ENCODE measurements around the gene TEX9.

The TEX9 gene

GRCh38 chr15:56454836-56455235 lies 89.6 kb downstream of the TEX9 start:
- DNase-seq (ENCODE audit: low read depth in 2 of 2) = no peak

- DNase-seq (ENCODE audit: low read depth in 2 of 2) = no peak
These were observed 91.0 kb downstream of the TEX9 start for GRCh38 chr15:56456229-56456628.

GRCh38 chr15:56459096-56459495 lies 93.9 kb downstream of the TEX9 start:
- DNase-seq (ENCODE audit: low read depth in 2 of 2) = no peak

- DNase-seq (ENCODE audit: low read depth in 2 of 2) = no peak
These were observed 94.8 kb downstream of the TEX9 start for GRCh38 chr15:56460071-56460470.

- DNase-seq (ENCODE audit: low read depth in 2 of 2) = no peak
These were observed 95.7 kb downstream of the TEX9 start for GRCh38 chr15:56460947-56461346.

GRCh38 chr15:56464893-56465520 lies 99.8 kb downstream of the TEX9 start, which contains the start of gene MNS1:
TSS of gene MNS1 (minus strand) at chr15:56465137. CDS start at chr15:56464972, 165 bp downstream.
- DNase-seq (ENCODE audit: low read depth in 2 of 2) = peak; percentile 1 to 36

GRCh38 chr15:56467616-56468015 lies 102.4 kb downstream of the TEX9 start:
- no peak for DNase-seq (ENCODE audit: low read depth in 2 of 2)

GRCh38 chr15:56468401-56468800 lies 103.2 kb downstream of the TEX9 start:
- no peak for DNase-seq (ENCODE audit: low read depth in 2 of 2)

GRCh38 chr15:56469483-56469882 lies 104.3 kb downstream of the TEX9 start:
- DNase-seq (ENCODE audit: low read depth in 2 of 2) = no peak

- no peak for DNase-seq (ENCODE audit: low read depth in 2 of 2)
These were observed 106.3 kb downstream of the TEX9 start for GRCh38 chr15:56471440-56472069.

- no peak for DNase-seq (ENCODE audit: low read depth in 2 of 2)
These were observed 107.1 kb downstream of the TEX9 start for GRCh38 chr15:56472278-56472677.

GRCh38 chr15:56473017-56473416 lies 107.8 kb downstream of the TEX9 start:
- no peak for DNase-seq (ENCODE audit: low read depth in 2 of 2)

- no peak for DNase-seq (ENCODE audit: low read depth in 2 of 2)
These were observed 110.1 kb downstream of the TEX9 start for GRCh38 chr15:56475351-56475750.
